ENCODE data around the gene STMP1.
"Not testable (repeated sequence)": the region's sequence is repeated elsewhere in the genome, so short reads cannot be mapped to it uniquely, and the experiment has no call there.

The STMP1 gene

DNA sequence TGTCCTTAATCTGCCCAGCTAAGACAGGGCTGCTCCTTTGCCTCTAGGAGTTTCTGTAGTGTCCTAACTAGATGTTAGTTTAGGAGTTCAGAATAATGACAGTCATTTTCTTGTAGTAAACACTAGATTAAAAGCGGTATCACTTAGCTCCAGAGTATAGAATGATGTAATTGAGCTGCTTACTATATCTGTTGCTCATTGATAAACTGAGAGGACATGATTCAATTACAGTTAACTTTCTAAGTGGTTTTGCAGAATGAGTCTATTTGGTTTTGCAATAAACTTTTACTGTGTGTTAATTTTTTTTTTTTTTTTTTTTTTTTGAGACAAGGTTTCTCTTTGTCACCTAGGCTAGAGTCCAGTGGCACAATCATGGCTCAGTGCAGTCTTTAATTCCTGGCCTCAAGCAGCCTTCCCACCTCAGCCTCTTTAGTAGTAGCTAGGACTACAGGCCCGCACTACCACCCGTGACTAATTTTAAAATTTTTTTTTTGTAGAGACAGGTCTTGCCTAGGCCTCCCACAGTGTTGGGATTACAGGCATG lies 1.8 kb downstream of the STMP1 start:
- DNase-seq (ENCODE audit: low read depth), result no peak

DNA sequence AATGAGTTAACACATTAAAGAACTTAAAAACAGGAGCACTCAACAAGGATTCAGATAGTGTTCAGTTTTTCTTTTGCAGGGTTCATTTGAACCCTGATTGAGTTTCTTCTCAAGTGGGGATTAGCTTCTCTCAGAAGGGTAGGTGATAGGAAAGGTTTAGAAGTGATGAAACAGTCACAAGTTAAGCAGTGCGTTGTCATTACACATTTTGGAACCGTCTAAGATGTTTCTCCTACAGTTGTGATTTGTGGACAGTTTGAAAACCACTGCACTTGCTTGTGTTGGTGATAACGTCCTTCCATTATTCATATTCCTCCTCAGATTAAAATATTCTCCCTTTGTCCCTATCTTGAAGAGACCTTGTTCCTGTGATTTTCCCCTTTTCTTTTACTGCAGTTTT lies 2.7 kb downstream of the STMP1 start:
- no peak for DNase-seq (ENCODE audit: low read depth)

- DNase-seq (ENCODE audit: low read depth), result no peak
These were observed 3.8 kb downstream of the STMP1 start for GRCh38 chr7:135666156-135666555.

DNA sequence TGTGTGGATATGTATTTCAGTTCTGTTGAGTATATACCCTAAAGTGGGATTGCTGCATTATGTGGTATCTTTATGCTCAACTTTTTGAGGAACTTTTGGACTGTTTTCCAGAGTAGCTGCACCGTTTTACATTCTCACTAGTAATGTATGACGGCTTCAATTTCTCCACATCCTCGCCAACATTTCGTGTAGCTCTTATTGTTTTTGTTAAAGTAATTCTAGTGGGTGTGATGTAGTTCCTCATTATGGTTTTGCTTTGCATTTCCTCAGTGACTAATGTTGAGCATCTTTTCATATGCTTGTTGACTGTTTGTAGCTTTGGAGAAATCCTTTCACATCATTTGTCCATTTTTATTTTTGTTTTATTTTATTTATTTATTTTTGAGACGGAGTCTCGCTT lies 4.5 kb downstream of the STMP1 start:
- no peak for DNase-seq (ENCODE audit: low read depth)

- DNase-seq (ENCODE audit: low read depth), result not testable (repeated sequence)
These were observed 5.3 kb downstream of the STMP1 start for GRCh38 chr7:135667626-135668025.

GRCh38 chr7:135668852-135669395 lies 6.6 kb downstream of the STMP1 start:
- DNase-seq (ENCODE audit: low read depth), result not testable (repeated sequence)

DNA sequence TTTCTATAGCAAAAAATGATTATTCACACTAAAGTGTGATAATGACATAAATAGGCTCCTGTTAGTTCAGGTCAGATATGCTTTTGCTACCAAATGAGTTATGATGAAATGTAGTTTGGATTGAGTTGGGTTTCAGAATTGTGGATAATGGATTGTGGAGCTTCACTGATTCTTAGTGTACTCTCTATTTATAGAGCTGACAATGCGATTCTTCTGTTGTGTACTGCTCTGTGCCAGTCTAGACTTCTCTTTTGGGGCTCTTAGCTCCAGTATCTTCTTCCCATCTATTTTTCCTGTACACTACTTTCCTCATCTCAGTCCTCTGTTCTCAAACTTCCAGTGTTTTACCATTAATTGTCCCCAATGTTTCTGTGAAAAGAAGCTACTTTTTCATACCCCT lies 7.5 kb downstream of the STMP1 start:
- no peak for DNase-seq (ENCODE audit: low read depth)

DNA sequence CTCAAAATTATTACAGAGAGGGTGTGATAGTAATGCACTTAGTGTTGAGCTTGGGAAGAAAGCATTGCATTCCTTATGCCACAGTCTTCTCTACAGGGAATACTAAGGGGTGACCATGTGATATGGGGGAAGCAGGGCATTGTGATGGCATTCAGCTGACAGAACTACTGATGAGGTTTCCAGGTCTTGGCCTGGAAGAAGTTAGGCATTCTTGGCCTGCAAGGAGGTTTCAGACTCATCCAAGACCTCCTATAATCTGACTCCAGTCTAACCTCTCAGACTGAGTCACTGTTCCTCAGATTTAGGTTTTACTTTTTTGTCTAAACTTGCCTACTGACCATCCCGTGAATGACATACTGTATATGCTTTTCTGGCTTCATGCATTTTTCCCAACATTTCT lies 7.9 kb downstream of the STMP1 start:
- DNase-seq (ENCODE audit: low read depth), result no peak

- DNase-seq (ENCODE audit: low read depth), result no peak
These were observed 10.4 kb downstream of the STMP1 start for GRCh38 chr7:135672560-135673359.

- DNase-seq (ENCODE audit: low read depth), result no peak
These were observed 11.0 kb downstream of the STMP1 start for GRCh38 chr7:135673360-135673706.

DNA sequence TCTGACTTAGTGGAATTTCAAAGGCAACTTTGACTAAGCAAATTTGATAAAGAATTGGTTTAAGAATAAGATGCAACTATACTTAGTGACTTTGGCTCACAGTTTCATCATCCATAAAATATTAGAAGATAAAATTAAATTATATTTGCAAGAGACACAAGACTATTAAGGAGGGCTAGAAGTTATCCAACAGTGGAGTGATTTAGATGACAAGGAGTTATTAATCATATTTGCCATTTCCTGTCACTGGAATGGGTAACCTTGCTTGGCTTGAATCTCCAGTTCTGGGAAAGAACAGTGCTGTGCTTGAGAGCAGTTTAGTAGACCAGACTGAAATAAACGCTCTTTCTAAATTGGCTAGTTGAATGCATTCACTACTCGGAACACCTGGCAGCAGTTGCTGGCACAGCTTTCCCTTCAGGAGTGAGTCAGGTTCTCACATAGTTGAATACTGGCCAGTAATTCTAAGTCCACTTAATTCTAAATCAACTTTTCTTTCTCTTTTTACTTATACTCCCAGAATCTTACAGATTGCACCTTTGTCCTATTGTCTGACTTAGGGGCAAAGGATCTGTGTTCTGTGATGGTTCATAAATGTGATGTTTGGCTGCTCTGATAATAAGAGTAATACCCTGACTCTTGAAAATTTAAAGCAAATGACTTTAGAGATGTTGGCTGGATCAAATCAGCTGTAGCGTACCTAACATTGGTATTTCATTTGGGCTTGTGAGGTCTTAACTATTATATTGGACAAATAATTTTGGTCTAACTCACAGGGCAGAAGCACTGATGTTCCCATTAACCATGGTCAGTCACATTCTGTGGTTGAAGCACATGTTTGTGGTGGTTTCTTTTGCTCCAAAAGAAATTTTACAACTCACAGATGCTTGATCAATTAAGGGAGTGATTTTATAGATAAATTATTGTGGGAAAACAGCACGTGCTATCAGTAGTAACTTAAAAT lies 16.6 kb downstream of the STMP1 start:
- DNase-seq (ENCODE audit: low read depth), result no peak

GRCh38 chr7:135681762-135682161 lies 19.4 kb downstream of the STMP1 start:
- no peak for DNase-seq (ENCODE audit: low read depth)

DNA sequence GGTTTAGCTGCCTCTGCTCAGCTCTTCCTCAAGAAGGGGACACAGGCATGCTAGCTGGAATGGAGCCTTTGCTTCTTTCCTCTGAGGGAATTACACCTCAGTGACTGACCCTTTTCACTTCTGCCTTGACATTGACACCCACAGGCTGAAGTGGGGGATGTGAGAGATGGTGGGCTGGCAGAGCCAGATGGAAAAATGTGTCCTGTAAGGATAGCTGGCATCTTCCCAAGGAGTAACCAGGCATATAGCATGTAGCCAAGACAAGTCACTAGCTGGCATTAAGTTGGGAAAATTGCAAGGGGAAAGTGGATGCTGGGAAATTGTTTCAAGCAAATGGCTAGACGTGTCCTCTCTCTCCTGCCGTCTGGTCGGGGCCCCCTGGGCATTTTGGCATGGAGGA lies 19.9 kb downstream of the STMP1 start:
- no peak for DNase-seq (ENCODE audit: low read depth)

GRCh38 chr7:135683609-135684008 lies 21.3 kb downstream of the STMP1 start:
- no peak for DNase-seq (ENCODE audit: low read depth)

DNA sequence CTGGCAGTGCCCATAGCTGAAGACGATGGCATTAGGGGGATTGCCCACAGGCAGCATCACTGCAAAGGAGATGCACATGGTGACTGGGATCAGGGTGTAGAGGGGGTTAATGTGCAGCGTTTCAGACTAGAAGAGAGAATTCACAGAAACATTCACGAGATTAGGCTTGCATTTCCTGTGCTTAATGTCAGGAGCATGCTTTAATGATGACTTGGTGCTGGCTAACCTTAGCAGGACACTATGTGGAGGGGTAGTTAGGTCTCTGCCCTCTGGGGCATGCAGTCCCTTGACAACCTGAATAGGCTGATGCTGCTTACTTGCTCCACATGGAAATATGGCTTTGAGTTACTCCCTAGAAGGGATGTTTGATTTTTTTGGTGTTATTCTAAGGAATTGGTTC lies 21.8 kb downstream of the STMP1 start:
- DNase-seq (ENCODE audit: low read depth), result no peak

GRCh38 chr7:135684699-135685098 lies 22.4 kb downstream of the STMP1 start:
- no peak for DNase-seq (ENCODE audit: low read depth)

DNA sequence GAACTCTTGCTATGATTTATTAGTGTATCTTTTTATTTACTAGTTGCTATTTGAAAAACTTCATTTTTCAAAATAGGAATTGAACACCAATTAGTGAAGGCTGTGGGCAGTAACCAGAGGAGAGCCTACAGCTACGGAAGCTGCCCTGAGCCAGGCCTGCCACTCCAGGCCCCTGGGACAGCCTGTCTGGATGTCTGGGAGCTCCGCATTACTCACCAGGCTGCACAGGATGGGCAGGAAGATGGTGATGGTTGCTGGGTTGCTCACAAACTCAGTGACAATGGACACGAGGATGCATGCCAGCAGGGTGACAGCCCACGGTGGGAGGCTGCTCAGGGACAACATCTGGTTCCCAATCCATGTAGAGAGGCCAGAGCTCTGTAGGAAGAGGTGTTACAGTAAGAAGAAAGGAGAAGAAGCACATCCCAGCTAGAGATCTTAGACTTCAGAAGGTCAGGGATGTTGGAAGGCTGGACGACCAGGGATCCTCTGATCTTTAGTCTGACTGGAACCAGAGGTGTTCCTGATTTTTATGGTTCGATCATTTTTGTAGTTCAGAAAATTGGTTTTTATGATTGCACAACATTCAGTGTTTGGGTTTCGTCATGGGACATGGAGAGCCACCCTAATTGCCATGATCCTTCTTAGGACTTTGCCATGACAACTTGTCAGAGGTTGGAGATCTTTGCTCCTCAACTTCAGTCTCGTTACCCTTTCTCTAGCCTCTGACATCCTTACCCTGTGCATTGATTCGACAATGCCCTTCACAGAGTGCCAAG lies 23.2 kb downstream of the STMP1 start:
- DNase-seq (ENCODE audit: low read depth), result no peak

- no peak for DNase-seq (ENCODE audit: low read depth)
These were observed 25.2 kb downstream of the STMP1 start for GRCh38 chr7:135687466-135687865.

DNA sequence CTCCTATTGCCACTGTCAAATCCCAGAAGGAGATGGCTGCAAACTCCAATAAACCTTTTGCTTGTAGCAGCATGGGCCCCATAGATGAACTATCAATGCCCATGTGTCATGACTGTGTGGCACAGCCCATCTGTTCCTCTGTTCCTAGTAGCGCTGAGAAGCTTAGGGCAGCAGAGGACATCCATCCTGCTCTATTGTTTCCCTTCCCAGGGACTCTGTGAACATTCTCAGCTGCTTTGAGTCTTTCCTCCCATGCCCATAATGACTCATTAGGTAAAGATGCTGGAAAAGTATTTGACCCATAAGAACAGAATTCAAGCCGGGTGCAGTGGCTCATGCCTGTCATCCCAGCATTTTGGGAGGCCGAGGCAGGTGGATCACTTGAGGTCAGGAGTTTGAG lies 28.3 kb downstream of the STMP1 start:
- DNase-seq (ENCODE audit: low read depth), result no peak

GRCh38 chr7:135692055-135692454 lies 29.7 kb downstream of the STMP1 start:
- no peak for DNase-seq (ENCODE audit: low read depth)

DNA sequence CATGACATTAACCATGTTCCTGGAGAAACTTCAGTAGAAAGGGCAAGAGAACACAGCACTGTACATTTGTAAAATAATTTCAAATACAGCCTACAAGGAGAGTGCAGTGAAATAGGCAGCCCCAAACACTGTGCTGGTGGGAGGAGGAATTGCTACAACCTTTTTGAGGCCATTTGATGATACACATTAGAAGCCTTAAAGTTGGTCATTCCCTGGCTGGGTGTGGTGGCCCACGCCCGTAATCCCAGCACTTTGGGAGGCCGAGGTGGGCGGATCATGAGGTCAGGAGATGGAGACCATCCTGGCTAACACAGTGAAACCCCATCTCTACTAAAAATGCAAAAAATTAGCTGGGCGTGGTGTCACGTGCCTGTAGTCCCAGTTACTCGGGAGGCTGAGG lies 30.3 kb downstream of the STMP1 start:
- not testable (repeated sequence) for DNase-seq (ENCODE audit: low read depth)

- DNase-seq (ENCODE audit: low read depth), result no peak
These were observed 31.2 kb downstream of the STMP1 start for GRCh38 chr7:135693558-135693957.
